DND-41 (cell line): ENCODE data around the gene HOTAIR.
A peak's percentile ranks its signal among the peaks of the same experiment; 100 is the strongest.

Experiments used
- ATAC-seq: fragments of 200-7000 bp; cut with Tn5 transposase; 3 replicates; pipeline ENCODE4 v1.9.1; 2021; ENCODE audit warnings: low read depth; ENCODE audit not compliant: insufficient read depth
- DNase-seq: peaks from one replicate; pipeline ENCODE4 v3.0.0-alpha.2; 2020
- H2AFZ ChIP-seq: 2 replicates; pipeline ENCODE4 v1.6.0; 2012; ENCODE audit warnings: low read depth, low read length
- H3K27ac ChIP-seq: 2 replicates; pipeline ENCODE4 v1.5.1; 2012; ENCODE audit warnings: low read length, inconsistent platforms
- H3K27me3 ChIP-seq: fragments of 200-600 bp; sonication (generic); 2 replicates; pipeline ENCODE4 v1.6.0; 2012; ENCODE audit warnings: low read length, mild to moderate bottlenecking, inconsistent platforms; ENCODE audit not compliant: insufficient read depth, poor library complexity
- H3K36me3 ChIP-seq: 2 replicates; pipeline ENCODE4 v1.5.1; 2012; ENCODE audit warnings: low read length, inconsistent platforms; ENCODE audit not compliant: insufficient read depth
- H3K4me1 ChIP-seq: 2 replicates; pipeline ENCODE4 v1.5.1; 2012; ENCODE audit warnings: mild to moderate bottlenecking, low read length; ENCODE audit not compliant: insufficient read depth
- H3K4me2 ChIP-seq: 2 replicates; pipeline ENCODE4 v1.6.0; 2012; ENCODE audit warnings: mild to moderate bottlenecking, moderate library complexity, low read length, inconsistent platforms; ENCODE audit not compliant: insufficient read depth
- H3K4me3 ChIP-seq, 2 experiments: fragments of 200-600 bp in 1 of 2; shearing (Covaris generic) in 1 of 2; 2 replicates each; pipeline ENCODE4 v1.5.1; 2012 to 2016; ENCODE audit warnings: inconsistent platforms in 2 of 2, low read length in 2 of 2, mild to moderate bottlenecking in 2 of 2, low read depth in 1 of 2, moderate library complexity in 1 of 2
- H3K79me2 ChIP-seq: 2 replicates; pipeline ENCODE4 v1.6.0; 2012; ENCODE audit warnings: low read length, inconsistent platforms; ENCODE audit not compliant: insufficient read depth
- H3K9ac ChIP-seq: 2 replicates; pipeline ENCODE4 v1.6.0; 2012; ENCODE audit warnings: low read depth, mild to moderate bottlenecking, inconsistent platforms, low read length, moderate library complexity
- H3K9me3 ChIP-seq: 2 replicates; pipeline ENCODE4 v1.5.1; 2012; ENCODE audit warnings: low read length, moderate library complexity, mild to moderate bottlenecking, inconsistent platforms; ENCODE audit not compliant: insufficient read depth, severe bottlenecking
- H4K20me1 ChIP-seq: 2 replicates; pipeline ENCODE4 v1.6.0; 2012; ENCODE audit warnings: low read length; ENCODE audit not compliant: insufficient read depth
- EZH2 ChIP-seq: IDR thresholded peaks from 3 replicates; pipeline ENCODE4 v1.6.1; 2012; ENCODE audit warnings: borderline replicate concordance, low read depth, mild to moderate bottlenecking, moderate library complexity, low read length, inconsistent platforms; ENCODE audit not compliant: severe bottlenecking
- TF ChIP-seq, protein P1 (sequence below): IDR thresholded peaks from 2 replicates; pipeline ENCODE4 v1.5.1; 2012; ENCODE audit warnings: borderline replicate concordance, low read length, moderate library complexity, mild to moderate bottlenecking; ENCODE audit not compliant: poor library complexity, severe bottlenecking; ENCODE audit errors: extremely low read depth

Gene HOTAIR

DNA sequence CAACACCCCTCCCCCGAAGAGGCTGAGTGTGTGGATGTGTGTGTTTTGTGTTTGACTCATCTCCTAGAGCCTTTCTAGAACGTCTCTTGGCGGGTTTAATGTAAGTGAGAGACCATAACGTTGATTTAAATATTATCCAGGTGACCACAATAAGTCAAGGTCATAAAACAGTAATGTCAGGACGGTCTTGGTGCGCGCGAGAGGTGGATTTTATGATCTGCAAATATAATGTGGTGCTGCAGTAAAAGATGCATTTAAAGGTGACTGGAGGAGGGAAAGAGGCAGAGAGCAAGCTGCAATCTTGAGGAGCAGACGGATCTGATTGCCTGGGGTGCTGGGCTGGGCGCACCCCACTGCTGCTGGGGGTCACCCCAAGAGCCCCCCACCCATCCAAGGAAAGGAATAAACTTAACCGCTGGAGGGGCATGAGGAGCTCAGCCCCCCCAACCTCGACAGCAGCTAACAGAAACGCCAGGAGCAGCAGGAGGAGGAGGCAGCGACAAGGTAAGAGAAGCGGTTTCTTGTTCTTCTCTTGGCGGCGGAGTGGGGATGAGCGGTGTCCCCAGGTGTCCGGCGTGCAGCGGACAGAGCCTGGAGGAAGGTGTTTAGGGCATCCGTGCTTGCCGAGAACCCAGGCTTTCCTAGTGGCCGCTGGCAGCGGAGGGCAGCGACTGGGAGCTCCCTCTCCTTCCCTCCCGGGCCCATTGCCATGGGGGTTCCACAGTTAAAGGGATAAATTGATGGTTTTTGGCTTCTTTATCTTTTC lies 15.7 kb upstream of the HOTAIR start:
- TF ChIP-seq, protein P1, sequence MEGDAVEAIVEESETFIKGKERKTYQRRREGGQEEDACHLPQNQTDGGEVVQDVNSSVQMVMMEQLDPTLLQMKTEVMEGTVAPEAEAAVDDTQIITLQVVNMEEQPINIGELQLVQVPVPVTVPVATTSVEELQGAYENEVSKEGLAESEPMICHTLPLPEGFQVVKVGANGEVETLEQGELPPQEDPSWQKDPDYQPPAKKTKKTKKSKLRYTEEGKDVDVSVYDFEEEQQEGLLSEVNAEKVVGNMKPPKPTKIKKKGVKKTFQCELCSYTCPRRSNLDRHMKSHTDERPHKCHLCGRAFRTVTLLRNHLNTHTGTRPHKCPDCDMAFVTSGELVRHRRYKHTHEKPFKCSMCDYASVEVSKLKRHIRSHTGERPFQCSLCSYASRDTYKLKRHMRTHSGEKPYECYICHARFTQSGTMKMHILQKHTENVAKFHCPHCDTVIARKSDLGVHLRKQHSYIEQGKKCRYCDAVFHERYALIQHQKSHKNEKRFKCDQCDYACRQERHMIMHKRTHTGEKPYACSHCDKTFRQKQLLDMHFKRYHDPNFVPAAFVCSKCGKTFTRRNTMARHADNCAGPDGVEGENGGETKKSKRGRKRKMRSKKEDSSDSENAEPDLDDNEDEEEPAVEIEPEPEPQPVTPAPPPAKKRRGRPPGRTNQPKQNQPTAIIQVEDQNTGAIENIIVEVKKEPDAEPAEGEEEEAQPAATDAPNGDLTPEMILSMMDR, result no peak
- TF ChIP-seq EZH2, result peak; percentile 28
- Histone ChIP-seq H3K9ac (no peak overlapping the region), H3K4me2 (no peak overlapping the region), H3K27ac (no peak overlapping the region), H3K4me3 (no peak overlapping the region), H4K20me1 (no peaks in the 10 kb centered on the region), H3K79me2 (no peaks in the 10 kb centered on the region), H3K27me3 (peaks cover 83% of the 10 kb centered on the region), H3K9me3 (no peaks in the 10 kb centered on the region), H3K36me3 (no peaks in the 10 kb centered on the region), H2AFZ (no peak overlapping the region), H3K4me1 (peaks cover 20% of the 10 kb centered on the region)
- no peak for ATAC-seq
- DNase-seq, result no peak

DNA sequence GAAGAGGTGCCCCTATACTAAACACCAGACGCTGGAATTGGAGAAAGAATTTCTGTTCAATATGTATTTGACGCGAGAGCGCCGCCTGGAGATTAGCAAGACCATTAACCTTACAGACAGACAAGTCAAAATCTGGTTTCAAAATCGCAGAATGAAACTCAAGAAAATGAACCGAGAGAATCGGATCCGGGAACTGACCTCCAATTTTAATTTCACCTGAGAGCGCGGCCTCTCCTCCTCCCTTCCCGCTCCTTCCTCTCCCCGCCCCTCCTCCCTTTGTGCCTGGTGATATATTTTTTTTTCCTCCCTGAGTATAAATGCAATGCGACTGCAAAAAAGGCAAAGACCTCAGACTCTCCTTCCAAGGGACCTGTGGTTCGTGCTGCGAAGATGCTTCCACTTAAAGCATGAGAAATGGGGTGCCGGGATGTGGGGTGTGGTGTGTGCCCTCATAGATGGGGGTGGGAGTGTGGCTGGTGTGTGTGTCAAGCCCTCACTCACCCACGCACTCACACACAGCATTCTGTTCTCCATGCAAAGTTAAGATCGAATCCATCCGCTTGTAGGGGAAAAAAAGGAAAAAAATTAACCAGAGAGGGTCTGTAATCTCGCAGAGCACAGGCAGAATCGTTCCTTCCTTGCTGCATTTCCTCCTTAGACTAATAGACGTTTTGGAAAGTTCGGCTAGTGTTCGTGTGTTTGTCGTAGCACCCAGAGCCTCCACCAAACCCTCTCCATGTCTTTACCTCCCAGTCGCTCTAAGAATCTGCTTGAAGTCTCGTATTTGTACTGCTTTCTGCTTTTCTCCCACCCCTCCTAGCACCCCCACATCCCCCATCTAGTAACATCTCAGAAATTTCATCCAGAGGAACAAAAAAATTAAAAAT lies 14.7 kb upstream of the HOTAIR start:
- no peak overlapping the region for H3K27ac ChIP-seq
- H3K4me2 ChIP-seq, result peak overlapping the region; percentile 46
- peaks cover 75% of the 10 kb centered on the region for H3K27me3 ChIP-seq
- H3K9me3 ChIP-seq, result no peaks in the 10 kb centered on the region
- ATAC-seq (peak; percentile 79), DNase-seq (peak; percentile 61)
- peak; percentile 55 for TF ChIP-seq EZH2
- TF ChIP-seq, protein P1, result peak; percentile 73
- H3K79me2 ChIP-seq, result no peaks in the 10 kb centered on the region
- no peak overlapping the region for H3K9ac ChIP-seq
- H3K4me3 ChIP-seq, result peak overlapping the region in 1 of 2 experiments; percentile 31; a peak in 2 of 4 replicates
- H3K36me3 ChIP-seq, result no peaks in the 10 kb centered on the region
- no peak overlapping the region for H2AFZ ChIP-seq
- H3K4me1 ChIP-seq, result peaks cover 13% of the 10 kb centered on the region
- no peaks in the 10 kb centered on the region for H4K20me1 ChIP-seq

DNA sequence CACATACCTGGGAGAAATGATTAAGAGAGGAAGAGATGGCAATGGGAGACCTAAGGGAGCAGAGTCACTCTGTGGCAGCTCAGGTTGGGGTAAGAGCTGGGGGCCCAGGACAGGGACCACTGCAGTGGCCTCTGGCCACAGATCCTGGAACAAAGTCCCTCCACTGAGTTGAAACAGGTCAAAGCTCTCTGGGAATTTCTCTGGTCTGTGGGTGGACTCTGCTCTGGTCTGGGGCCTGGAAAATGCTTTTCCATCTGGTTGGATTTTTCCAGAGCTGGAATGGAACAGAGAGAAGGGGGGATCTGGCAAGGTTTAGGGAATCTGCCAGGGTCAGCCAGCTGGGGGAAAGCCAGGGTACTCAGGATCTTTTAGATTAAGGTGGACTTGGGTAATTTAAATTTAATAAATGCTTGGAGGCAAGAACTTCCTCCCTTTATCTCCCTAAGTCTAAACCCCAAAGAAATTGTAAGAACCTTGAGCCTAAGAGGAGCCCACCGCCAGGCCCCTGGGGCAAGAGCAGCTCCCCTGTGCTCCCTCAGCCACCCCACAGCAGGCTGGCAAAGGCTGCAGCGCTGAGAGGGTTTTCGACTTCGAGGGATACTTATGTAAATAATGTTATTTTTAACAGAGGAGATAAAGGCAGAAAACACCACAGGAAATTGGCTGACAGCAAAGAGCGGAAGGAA lies 13.9 kb upstream of the HOTAIR start:
- TF ChIP-seq, protein P1, result no peak
- TF ChIP-seq EZH2, result no peak
- DNase-seq (no peak), ATAC-seq (peak; percentile 44; the same call in 2 of the 3 replicates)
- H3K4me3 ChIP-seq, result peak overlapping the region in 1 of 2 experiments; percentile 31; a peak in 2 of 4 replicates
- no peaks in the 10 kb centered on the region for H3K36me3 ChIP-seq
- no peaks in the 10 kb centered on the region for H3K9me3 ChIP-seq
- H3K4me1 ChIP-seq, result peaks cover 13% of the 10 kb centered on the region
- no peaks in the 10 kb centered on the region for H4K20me1 ChIP-seq
- peak overlapping the region; percentile 7 for H3K9ac ChIP-seq
- H3K27me3 ChIP-seq, result peaks cover 79% of the 10 kb centered on the region
- no peak overlapping the region for H3K27ac ChIP-seq
- H3K4me2 ChIP-seq, result peak overlapping the region; percentile 46
- no peaks in the 10 kb centered on the region for H3K79me2 ChIP-seq
- H2AFZ ChIP-seq, result no peak overlapping the region; the same call in 1 of the 2 replicates
